ENCODE data around the gene WDR45B.

DNA sequence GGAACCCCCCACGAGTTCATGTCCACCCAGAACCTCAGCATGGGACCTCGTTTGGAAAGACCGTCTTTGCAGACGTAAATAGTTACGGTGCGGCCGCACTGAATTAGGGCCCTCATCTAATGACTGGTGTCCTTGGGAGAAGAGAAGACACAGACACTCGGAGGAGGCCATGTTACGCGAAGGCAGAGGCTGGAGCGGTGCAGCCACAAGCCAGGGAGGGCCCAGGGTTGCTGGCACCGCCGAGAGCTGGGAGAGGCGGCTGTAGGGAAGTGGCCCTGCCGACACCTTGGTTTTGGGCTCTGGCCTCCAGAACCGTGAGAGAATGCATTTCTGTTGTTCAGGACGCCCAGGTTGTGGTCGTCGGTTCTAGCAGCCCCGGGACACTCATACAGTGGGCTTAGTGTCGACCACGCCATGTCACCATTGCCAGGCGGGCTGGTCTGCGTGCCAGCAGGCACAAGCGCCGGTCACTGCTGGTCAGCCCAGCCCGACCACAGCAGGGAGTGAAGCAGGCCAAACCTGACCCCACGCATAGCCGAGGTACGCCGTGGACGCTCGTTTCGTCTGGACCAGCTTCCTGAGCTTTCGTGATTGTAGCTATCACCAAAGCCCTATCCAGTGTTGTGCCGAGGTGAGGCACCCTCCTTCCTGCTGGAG, 10.7 kb upstream of the WDR45B start:
- TF ChIP-seq, protein P1, sequence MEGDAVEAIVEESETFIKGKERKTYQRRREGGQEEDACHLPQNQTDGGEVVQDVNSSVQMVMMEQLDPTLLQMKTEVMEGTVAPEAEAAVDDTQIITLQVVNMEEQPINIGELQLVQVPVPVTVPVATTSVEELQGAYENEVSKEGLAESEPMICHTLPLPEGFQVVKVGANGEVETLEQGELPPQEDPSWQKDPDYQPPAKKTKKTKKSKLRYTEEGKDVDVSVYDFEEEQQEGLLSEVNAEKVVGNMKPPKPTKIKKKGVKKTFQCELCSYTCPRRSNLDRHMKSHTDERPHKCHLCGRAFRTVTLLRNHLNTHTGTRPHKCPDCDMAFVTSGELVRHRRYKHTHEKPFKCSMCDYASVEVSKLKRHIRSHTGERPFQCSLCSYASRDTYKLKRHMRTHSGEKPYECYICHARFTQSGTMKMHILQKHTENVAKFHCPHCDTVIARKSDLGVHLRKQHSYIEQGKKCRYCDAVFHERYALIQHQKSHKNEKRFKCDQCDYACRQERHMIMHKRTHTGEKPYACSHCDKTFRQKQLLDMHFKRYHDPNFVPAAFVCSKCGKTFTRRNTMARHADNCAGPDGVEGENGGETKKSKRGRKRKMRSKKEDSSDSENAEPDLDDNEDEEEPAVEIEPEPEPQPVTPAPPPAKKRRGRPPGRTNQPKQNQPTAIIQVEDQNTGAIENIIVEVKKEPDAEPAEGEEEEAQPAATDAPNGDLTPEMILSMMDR (IDR thresholded peaks at IDR 0.05) = no peak
- no peak for TF ChIP-seq ZFX (IDR thresholded peaks at IDR 0.05; ENCODE audit: borderline replicate concordance)
